ENCODE measurements around the gene ENTREP3.
"Not testable (repeated sequence)": the region's sequence is repeated elsewhere in the genome, so short reads cannot be mapped to it uniquely, and the experiment has no call there.

Gene ENTREP3

GRCh38 chr1:155255243-155256007 is at the start of gene ENTREP3:
Gene ENTREP3, minus strand, starts transcription at chr1:155255483. Its CDS starts 606 bp downstream, at chr1:155254877.
- peak; percentile 65 for DNase-seq (ENCODE audit: low read depth)

GRCh38 chr1:155304558-155305063 is 49.3 kb upstream of the ENTREP3 start:
- DNase-seq (ENCODE audit: low read depth), result no peak

GRCh38 chr1:155301342-155301841 is 46.1 kb upstream of the ENTREP3 start, which contains the start of gene PKLR:
Gene PKLR, minus strand, starts transcription at chr1:155301438. Its CDS starts 43 bp downstream, at chr1:155301395.
- DNase-seq (ENCODE audit: low read depth), result no peak

GRCh38 chr1:155300553-155301329 is 45.5 kb upstream of the ENTREP3 start:
- DNase-seq (ENCODE audit: low read depth), result no peak

GRCh38 chr1:155300024-155300423 is 44.7 kb upstream of the ENTREP3 start:
- no peak for DNase-seq (ENCODE audit: low read depth)

- DNase-seq (ENCODE audit: low read depth), result no peak
These were observed 42.1 kb upstream of the ENTREP3 start for GRCh38 chr1:155297384-155297783.

- DNase-seq (ENCODE audit: low read depth), result no peak
These were observed 41.4 kb upstream of the ENTREP3 start for GRCh38 chr1:155296661-155297060.

- no peak for DNase-seq (ENCODE audit: low read depth)
These were observed 40.6 kb upstream of the ENTREP3 start for GRCh38 chr1:155295942-155296267.

GRCh38 chr1:155295183-155295941 is 40.1 kb upstream of the ENTREP3 start:
- no peak for DNase-seq (ENCODE audit: low read depth)

GRCh38 chr1:155294520-155295182 is 39.4 kb upstream of the ENTREP3 start:
- no peak for DNase-seq (ENCODE audit: low read depth)

- DNase-seq (ENCODE audit: low read depth), result no peak
These were observed 37.9 kb upstream of the ENTREP3 start for GRCh38 chr1:155293086-155293749.

GRCh38 chr1:155291006-155291405 is 35.7 kb upstream of the ENTREP3 start:
- DNase-seq (ENCODE audit: low read depth), result not testable (repeated sequence)

GRCh38 chr1:155287987-155288543 is 32.8 kb upstream of the ENTREP3 start:
- no peak for DNase-seq (ENCODE audit: low read depth)

GRCh38 chr1:155286544-155286943 is 31.3 kb upstream of the ENTREP3 start:
- DNase-seq (ENCODE audit: low read depth), result no peak

GRCh38 chr1:155285631-155286044 is 30.4 kb upstream of the ENTREP3 start:
- DNase-seq (ENCODE audit: low read depth), result no peak

- no peak for DNase-seq (ENCODE audit: low read depth)
These were observed 29.8 kb upstream of the ENTREP3 start for GRCh38 chr1:155285063-155285462.

GRCh38 chr1:155284476-155284875 is 29.2 kb upstream of the ENTREP3 start:
- no peak for DNase-seq (ENCODE audit: low read depth)

- no peak for DNase-seq (ENCODE audit: low read depth)
These were observed 27.3 kb upstream of the ENTREP3 start for GRCh38 chr1:155282488-155283091.

- no peak for DNase-seq (ENCODE audit: low read depth)
These were observed 24.0 kb upstream of the ENTREP3 start for GRCh38 chr1:155279268-155279667.

- no peak for DNase-seq (ENCODE audit: low read depth)
These were observed 23.4 kb upstream of the ENTREP3 start for GRCh38 chr1:155278689-155279160.

All from stimulated activated CD4-positive, alpha-beta T cell treated with anti-CD3 and anti-CD28 coated beads, Interleukin-2, amount 100 ng/mL, for 4 hours (primary cell).